Measurements from ENCODE around the gene SGMS1.

GRCh38 chr10:50613726-50614443 lies 9.9 kb downstream of the SGMS1 start:
- TF ChIP-seq CTCF (IDR thresholded peaks at IDR 0.05) (no peak), EZH2 (IDR thresholded peaks at IDR 0.05) (no peak), EZH2phosphoT487 (IDR thresholded peaks at IDR 0.05) (no peak)

Measured in neural progenitor cell (in vitro differentiated cells).